Skeletal muscle satellite cell (primary cell): Measurements from ENCODE around the gene ZNF598.
A peak's percentile ranks its signal among the peaks of the same experiment; 100 is the strongest.
"Not testable (repeated sequence)": the region's sequence is repeated elsewhere in the genome, so short reads cannot be mapped to it uniquely, and the experiment has no call there.

Experiments used
- H3K27me3 ChIP-seq: 2 replicates; pipeline ENCODE4 v1.7.0; 2013; ENCODE audit warnings: low read length; ENCODE audit not compliant: control insufficient read depth, insufficient read depth
- H3K36me3 ChIP-seq: 2 replicates; pipeline ENCODE4 v1.7.0; 2013; ENCODE audit warnings: mild to moderate bottlenecking, control low read depth, low read length; ENCODE audit not compliant: insufficient read depth
- H3K4me1 ChIP-seq: 2 replicates; pipeline ENCODE4 v1.7.0; 2013; ENCODE audit warnings: low read length; ENCODE audit not compliant: control insufficient read depth, insufficient read depth
- H3K4me2 ChIP-seq: 2 replicates; pipeline ENCODE4 v1.7.0; 2013; ENCODE audit warnings: mild to moderate bottlenecking, low read length
- H3K4me3 ChIP-seq: 2 replicates; pipeline ENCODE4 v1.7.0; 2013; ENCODE audit warnings: low read length
- H3K9ac ChIP-seq: 2 replicates; pipeline ENCODE4 v1.7.0; 2013; ENCODE audit warnings: mild to moderate bottlenecking, low read depth, low read length, moderate library complexity
- H3K9me3 ChIP-seq: replicated peaks from 2 replicates; pipeline ENCODE4 v1.7.0; 2013; ENCODE audit warnings: mild to moderate bottlenecking, control low read depth, low read length

Gene ZNF598

DNA sequence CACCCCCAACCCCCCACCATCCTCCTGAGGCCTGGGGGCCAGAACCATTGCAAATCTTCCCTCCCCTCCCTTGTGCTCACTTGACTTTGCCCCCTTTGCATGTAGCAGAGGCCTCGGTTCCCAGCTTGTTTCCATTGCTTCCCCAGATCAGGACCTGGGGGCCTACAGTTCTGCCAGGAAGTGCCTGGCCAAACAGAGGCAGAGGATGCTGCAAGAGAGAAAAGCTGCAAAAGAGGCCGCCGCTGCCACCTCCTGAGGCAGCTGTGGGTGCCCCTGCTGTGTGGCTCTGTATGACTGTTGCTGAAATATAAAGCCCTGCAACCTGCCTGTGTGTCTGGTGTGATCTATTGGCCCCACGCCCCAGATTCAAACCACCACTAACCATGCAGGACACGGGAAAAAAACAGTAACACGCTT lies 48.0 kb downstream of the ZNF598 start:
- H3K9ac ChIP-seq = no peak overlapping the region
- peak overlapping the region; percentile 87 for H3K4me2 ChIP-seq
- no peaks in the 10 kb centered on the region for H3K9me3 ChIP-seq
- H3K4me1 ChIP-seq = peaks cover 30% of the 10 kb centered on the region
- H3K4me3 ChIP-seq = no peak overlapping the region
- H3K27me3 ChIP-seq = no peaks in the 10 kb centered on the region
- peaks cover 35% of the 10 kb centered on the region for H3K36me3 ChIP-seq

DNA sequence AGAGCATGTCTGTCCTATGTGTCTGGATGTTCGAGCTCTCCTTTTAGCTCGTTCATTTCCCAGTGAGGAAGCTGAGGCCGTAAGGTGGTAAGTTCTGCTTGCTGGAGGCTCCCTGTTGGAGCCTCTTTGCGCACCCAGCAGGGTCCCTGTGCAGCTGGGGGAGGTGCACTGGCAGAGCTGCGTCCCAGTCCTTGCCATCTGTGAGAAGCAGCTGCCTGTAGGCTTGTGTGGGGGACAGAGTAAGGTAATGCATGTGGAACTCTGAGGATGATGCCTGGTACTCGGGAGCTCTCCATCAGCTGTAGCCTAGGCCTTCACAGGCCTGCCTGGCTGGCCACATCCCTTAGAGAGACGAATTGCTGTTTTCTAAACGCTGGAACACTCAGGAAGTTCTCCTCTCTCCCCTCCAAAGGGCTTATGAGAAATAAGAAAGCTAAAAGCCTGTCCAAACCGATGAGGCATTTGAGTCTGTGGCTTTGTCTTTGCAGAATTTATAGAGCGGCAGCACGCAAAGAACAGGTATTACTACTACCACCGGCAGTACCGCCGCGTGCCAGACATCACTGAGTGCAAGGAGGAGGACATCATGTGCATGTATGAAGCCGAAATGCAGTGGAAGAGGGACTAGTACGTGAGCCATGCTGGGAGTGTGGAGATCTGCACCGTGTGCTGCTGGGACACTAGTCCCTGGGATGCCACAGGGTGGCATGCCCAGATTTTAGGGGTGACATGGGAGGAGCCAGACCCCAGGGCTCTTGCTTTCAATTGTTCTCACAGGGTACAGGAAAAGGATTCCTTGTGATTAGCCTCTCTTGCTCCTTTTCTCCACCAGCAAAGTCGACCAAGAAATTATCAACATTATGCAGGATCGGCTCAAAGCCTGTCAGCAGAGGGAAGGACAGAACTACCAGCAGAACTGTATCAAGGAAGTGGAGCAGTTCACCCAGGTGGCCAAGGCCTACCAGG lies 48.7 kb downstream of the ZNF598 start:
- peaks cover 34% of the 10 kb centered on the region for H3K36me3 ChIP-seq
- peak overlapping the region; percentile 84 for H3K4me2 ChIP-seq
- H3K9ac ChIP-seq = peak overlapping the region; percentile 89
- no peaks in the 10 kb centered on the region for H3K9me3 ChIP-seq
- no peaks in the 10 kb centered on the region for H3K27me3 ChIP-seq
- peaks cover 29% of the 10 kb centered on the region for H3K4me1 ChIP-seq
- H3K4me3 ChIP-seq = peak overlapping the region; percentile 80

DNA sequence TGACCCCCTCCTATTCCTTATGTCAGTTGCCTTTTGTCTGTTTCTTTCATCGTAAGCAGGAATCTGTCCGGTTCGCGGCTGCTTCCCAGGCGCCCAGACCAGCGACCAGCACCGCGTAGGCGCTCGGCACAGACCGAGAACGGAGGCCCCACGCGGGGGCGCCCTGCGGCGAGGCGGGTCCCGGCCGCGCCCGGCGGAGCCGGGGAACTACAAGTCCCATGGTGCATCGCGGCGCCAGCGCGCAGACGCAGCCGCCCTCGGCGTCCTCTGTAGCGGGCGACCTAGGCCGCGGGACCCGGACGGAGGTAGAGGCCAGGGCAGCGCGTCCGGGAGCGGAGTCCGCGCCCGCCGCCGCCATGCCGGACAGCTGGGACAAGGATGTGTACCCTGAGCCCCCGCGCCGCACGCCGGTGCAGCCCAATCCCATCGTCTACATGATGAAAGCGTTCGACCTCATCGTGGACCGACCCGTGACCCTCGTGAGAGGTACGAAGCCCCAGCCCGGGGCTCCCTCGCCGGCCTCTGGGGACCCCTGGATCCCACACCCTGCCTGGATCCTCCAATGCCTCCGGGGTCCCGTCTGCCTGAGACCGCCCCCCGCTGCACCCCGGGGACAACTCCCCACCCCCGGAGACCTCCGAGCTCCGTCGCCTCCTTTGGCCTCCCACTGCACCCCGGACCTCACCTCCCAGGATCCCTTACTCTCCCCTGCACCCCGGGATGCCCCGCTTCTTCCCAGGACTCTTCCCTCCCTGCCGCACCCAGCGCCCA lies 50.2 kb downstream of the ZNF598 start, which contains the start of gene NDUFB10:
Gene NDUFB10, plus strand, starts transcription at position 270 of the 771 bp plus-strand sequence. Its CDS starts 87 bp downstream, at position 357.
- Histone ChIP-seq H3K36me3 (peaks cover 30% of the 10 kb centered on the region), H3K9me3 (no peaks in the 10 kb centered on the region), H3K4me1 (peaks cover 24% of the 10 kb centered on the region), H3K27me3 (no peaks in the 10 kb centered on the region), H3K9ac (peak within 1 kb of the TSS; percentile 89), H3K4me3 (peak within 1 kb of the TSS; percentile 80), H3K4me2 (peak within 1 kb of the TSS; percentile 84)

DNA sequence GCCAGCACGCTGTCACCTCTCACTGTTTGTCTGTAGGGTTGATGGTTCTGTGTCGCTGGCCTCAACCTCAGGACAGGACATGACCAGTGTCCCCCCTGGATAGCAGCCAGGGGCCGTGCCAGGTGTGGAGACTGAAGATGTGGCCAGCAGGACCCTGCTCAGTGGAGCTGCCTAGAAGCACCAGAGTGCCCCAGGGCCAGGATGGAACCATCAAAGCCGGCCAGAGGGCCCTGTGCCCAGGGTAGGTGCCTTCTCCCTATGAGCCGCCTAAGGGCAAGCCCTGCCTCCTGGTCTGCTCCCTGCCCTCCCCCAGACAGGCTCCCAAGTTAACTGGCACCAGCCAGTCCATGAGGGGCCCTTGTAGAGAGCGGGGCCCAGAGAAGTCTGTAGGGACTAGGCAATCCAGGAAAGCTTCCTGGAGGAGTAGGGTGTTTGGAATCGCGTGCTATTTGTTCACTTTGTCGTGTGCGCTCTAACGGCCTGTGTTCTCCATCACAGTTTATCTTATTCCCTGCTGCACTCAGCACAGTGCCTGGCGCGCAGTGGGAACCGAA lies 50.8 kb downstream of the ZNF598 start:
- Histone ChIP-seq H3K4me1 (peaks cover 24% of the 10 kb centered on the region), H3K27me3 (no peaks in the 10 kb centered on the region), H3K9me3 (no peaks in the 10 kb centered on the region), H3K9ac (peak overlapping the region; percentile 89), H3K4me3 (peak overlapping the region; percentile 50), H3K36me3 (peaks cover 26% of the 10 kb centered on the region), H3K4me2 (peak overlapping the region; percentile 84)

DNA sequence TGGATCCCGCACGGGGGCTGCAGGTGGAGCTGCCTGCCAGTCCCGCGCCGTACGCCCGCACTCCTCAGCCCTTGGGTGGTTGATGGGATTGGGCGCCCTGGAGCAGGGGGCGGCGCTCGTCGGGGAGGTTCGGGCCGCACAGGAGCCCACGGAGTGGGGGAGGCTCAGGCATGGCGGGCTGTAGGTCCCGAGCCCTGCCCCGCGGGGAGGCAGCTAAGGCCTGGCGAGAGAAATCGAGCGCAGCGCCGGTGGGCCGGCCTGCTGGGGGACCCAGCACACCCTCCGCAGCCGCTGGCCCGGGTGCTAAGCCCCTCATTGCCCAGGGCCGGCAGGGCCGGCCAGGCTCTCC lies 51.5 kb downstream of the ZNF598 start:
- peaks cover 22% of the 10 kb centered on the region for H3K36me3 ChIP-seq
- peaks cover 21% of the 10 kb centered on the region for H3K4me1 ChIP-seq
- not testable (repeated sequence) for H3K9ac ChIP-seq, H3K27me3 ChIP-seq, H3K4me3 ChIP-seq, H3K4me2 ChIP-seq, H3K9me3 ChIP-seq

DNA sequence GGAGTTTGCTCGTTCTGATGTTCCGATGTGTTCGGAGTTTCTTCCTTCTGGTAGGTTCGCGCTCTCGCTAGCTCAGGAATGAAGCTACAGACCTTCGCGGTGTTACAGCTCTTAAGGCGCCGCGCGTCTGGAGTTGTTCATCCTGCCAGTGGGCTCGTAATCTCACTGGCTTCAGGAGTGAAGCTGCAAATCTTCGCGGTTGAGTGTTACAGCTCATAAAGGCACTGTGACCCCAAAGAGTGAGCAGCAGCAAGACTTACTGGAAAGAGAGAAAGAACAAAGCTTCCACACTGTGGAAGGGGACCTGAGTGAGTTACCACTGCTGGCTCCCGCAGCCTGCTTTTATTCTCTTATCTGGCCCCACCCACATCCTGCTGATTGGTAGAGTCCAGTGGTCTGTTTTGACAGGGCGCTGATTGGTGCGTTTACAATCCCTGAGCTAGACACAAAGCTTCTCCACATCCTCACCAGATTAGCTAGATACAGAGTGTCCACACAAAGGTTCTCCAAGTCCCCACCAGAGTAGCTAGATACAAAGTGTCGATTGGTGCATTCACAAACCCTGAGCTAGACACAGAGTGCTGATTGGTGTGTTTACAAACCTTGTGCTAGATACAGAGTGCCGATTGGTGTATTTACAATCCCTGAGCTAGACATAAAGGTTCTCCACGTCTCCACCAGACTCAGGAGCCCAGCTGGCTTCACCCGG lies 52.0 kb downstream of the ZNF598 start:
- Histone ChIP-seq H3K4me1 (peaks cover 17% of the 10 kb centered on the region), H3K36me3 (peaks cover 16% of the 10 kb centered on the region)
- not testable (repeated sequence) for H3K9me3 ChIP-seq, H3K4me2 ChIP-seq, H3K4me3 ChIP-seq, H3K9ac ChIP-seq, H3K27me3 ChIP-seq

DNA sequence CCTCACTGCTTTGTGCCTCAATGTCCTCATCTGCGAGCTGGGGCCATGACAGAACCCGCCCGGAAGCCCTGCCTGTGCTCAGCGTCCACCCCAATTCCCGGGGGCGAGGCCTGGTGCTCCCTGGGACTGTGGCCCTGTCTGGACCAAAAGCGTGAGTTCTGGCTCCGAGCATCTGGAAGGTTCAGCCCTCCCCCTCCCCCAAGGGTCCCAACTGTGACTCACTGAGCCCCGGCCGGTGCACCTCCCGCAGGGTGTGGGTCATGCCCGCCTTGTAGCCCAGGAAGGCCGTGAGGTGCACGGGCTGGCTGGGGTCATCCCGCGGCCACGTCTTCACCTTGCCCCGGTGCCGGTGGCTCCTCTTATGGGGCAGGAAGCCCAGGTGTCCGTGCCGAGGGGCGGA lies 55.9 kb downstream of the ZNF598 start:
- no peak overlapping the region for H3K4me3 ChIP-seq
- no peaks in the 10 kb centered on the region for H3K4me1 ChIP-seq
- no peaks in the 10 kb centered on the region for H3K27me3 ChIP-seq
- H3K4me2 ChIP-seq = no peak overlapping the region
- no peaks in the 10 kb centered on the region for H3K9me3 ChIP-seq
- H3K9ac ChIP-seq = no peak overlapping the region
- no peaks in the 10 kb centered on the region for H3K36me3 ChIP-seq

DNA sequence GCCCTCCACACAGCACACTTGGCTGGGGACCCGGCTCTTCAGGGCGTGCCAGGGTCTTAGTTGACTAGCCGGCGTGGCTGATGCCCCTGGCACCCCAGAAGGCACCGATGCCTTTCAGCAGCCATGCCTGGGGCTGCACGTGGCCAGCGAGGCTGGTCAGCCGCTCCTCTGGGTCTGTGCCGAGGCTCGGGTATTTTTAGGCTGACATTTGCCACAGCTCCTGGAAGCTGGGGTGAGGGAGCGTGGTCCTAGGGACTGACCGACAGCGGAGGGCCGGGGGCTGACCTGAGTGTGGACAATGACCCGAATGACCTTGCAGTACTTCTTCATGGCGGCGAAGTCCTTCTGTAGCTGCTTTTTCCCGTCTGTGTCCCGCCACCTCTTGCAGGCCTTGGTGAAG lies 59.1 kb downstream of the ZNF598 start:
- no peak overlapping the region for H3K9ac ChIP-seq
- H3K27me3 ChIP-seq = no peaks in the 10 kb centered on the region
- H3K4me1 ChIP-seq = no peaks in the 10 kb centered on the region
- H3K9me3 ChIP-seq = no peaks in the 10 kb centered on the region
- no peak overlapping the region for H3K4me2 ChIP-seq
- no peak overlapping the region for H3K4me3 ChIP-seq
- H3K36me3 ChIP-seq = no peaks in the 10 kb centered on the region

DNA sequence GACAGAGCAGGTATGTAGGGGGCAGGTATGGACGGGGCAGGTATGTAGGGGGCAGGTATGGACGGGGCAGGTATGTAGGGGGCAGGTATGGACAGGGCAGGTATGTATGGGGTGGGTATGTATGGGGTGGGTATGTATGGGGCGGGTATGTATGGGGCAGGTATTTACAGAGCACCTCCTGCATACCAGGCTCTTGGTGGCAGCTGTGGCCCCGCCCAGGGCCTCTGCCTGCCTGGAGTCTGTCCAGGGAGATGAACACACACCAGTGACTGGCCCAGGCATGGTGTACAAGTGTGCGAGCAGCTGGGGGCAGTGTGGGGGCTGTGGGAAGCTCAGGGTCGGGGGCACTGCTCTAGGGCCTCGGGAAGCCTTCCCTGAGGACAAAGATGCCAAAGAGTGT lies 59.6 kb downstream of the ZNF598 start:
- no peaks in the 10 kb centered on the region for H3K4me1 ChIP-seq
- no peak overlapping the region for H3K4me2 ChIP-seq
- H3K9me3 ChIP-seq = no peaks in the 10 kb centered on the region
- no peak overlapping the region for H3K9ac ChIP-seq
- H3K36me3 ChIP-seq = no peaks in the 10 kb centered on the region
- no peak overlapping the region for H3K4me3 ChIP-seq
- no peaks in the 10 kb centered on the region for H3K27me3 ChIP-seq

DNA sequence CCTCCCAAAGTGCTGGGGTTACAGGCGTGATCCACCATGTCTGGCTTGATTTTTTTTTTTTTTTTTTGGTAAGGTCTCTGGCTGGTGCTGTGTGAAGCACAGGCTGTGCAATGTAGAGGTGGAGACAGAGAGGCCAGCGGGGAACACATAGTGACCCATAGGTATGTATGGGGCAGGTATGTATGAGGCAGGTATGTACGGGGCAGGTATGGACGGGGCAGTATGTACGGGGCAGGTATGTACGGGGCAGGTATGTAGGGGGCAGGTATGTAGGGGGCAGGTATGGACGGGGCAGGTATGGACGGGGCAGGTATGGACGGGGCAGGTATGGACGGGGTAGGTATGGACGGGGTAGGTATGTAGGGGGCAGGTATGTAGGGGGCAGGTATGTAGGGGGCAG lies 60.1 kb downstream of the ZNF598 start:
- Histone ChIP-seq H3K4me3 (no peak overlapping the region), H3K9me3 (no peaks in the 10 kb centered on the region), H3K4me2 (no peak overlapping the region), H3K27me3 (no peaks in the 10 kb centered on the region), H3K36me3 (no peaks in the 10 kb centered on the region), H3K4me1 (no peaks in the 10 kb centered on the region), H3K9ac (no peak overlapping the region)
